K562 (cell line): ENCODE data around the gene MATR3. TPM values are rescaled to one million over a fixed set of nuclear protein-coding genes. Genes with fewer than 3 reads are reported as not detected.

Experiments
- ATAC-seq: fragments of 200-7000 bp; cut with Tn5 transposase; 3 replicates; pipeline ENCODE4 v1.9.1; 2020; ENCODE audit warnings: moderate library complexity
- BruUV-seq: library from RNA; stranded (reverse); fragments of 400-500 nt; replicated peaks from 2 replicates; lab custom pipeline; 2021; lab: Mats Ljungman, UMichigan
- CTCF ChIA-PET: fragments of 300-600 bp; formaldehyde crosslinking; extraction: SDS; loops from one replicate; lab custom pipeline; 2021; ENCODE audit warnings: low intra/inter-chr PET ratio; lab: Yijun Ruan, JAX
- POLR2A ChIA-PET: fragments of 300-600, 350-650 bp; sonication (Branson Sonifier 250); formaldehyde crosslinking; extraction: SDS; loops from one replicate; lab custom pipeline; 2021; ENCODE audit warnings: antibody characterized with exemption, inconsistent platforms; lab: Yijun Ruan, JAX
- DNase-seq, 4 experiments: peaks; one replicate each; pipeline versions ENCODE4 v3.0.0 to v3.0.0-alpha.2; 2011 to 2018; ENCODE audit warnings: low spot score in 3 of 4, mixed read lengths in 3 of 4; ENCODE audit errors: extremely low read depth in 1 of 4
- FAIRE-seq: peaks from 2 replicates; lab custom pipeline; 2011; peaks lifted over from hg19 to GRCh38; lab: Jason Lieb, UNC
- H2AFZ ChIP-seq: 2 replicates; pipeline ENCODE4 v1.6.0; 2011; ENCODE audit warnings: low read depth, low read length, control low read depth, inconsistent platforms
- H3K27ac ChIP-seq: fragments of 200-600 bp; 3 replicates; pipeline ENCODE4 v1.8.0; 2011; ENCODE audit warnings: low read depth, mild to moderate bottlenecking, control low read depth, inconsistent platforms, low read length, moderate library complexity, mixed read lengths; ENCODE audit errors: extremely low read depth
- H3K27me3 ChIP-seq, 2 experiments: fragments of 300-600 bp in 1 of 2; 2 replicates in 1 of 2; 3 replicates in 1 of 2; pipeline versions ENCODE4 v1.6.0 to v1.8.0; 2011; ENCODE audit warnings: inconsistent platforms in 2 of 2, low read length in 2 of 2, mild to moderate bottlenecking in 1 of 2, mixed read lengths in 1 of 2, moderate library complexity in 1 of 2; ENCODE audit not compliant: control insufficient read depth in 2 of 2, insufficient read depth in 2 of 2
- H3K36me3 ChIP-seq: fragments of 300-600 bp; 3 replicates; pipeline ENCODE4 v1.8.0; 2011; ENCODE audit warnings: mild to moderate bottlenecking, low read length, inconsistent platforms; ENCODE audit not compliant: control insufficient read depth, insufficient read depth
- H3K4me1 ChIP-seq, 2 experiments: fragments of 200-600 bp in 1 of 2; replicated peaks in 1 of 2; 2 replicates in 1 of 2; 3 replicates in 1 of 2; pipeline versions ENCODE4 v1.5.1 to v1.8.0; 2011; ENCODE audit warnings: inconsistent platforms in 2 of 2, low read length in 2 of 2, mild to moderate bottlenecking in 1 of 2, mixed read lengths in 1 of 2, moderate library complexity in 1 of 2; ENCODE audit not compliant: control insufficient read depth in 2 of 2, insufficient read depth in 2 of 2
- H3K4me2 ChIP-seq: 2 replicates; pipeline ENCODE4 v1.6.1; 2011; ENCODE audit warnings: low read length, control low read depth, inconsistent platforms, mixed read lengths; ENCODE audit not compliant: insufficient read depth
- H3K4me3 ChIP-seq: fragments of 200-600 bp; sonication (generic), shearing (Covaris generic); 2 replicates; pipeline ENCODE4 v1.5.1; 2016; ENCODE audit warnings: control low read depth, inconsistent platforms
- H3K79me2 ChIP-seq: fragments of 200-600 bp; 3 replicates; pipeline ENCODE4 v1.8.0; 2011; ENCODE audit warnings: low read length, inconsistent platforms; ENCODE audit not compliant: control insufficient read depth, insufficient read depth
- H3K9ac ChIP-seq, 2 experiments: 2 replicates each; pipeline versions ENCODE4 v1.6.0 to v1.6.1; 2011; ENCODE audit warnings: low read depth in 2 of 2, low read length in 2 of 2, control low read depth in 1 of 2, inconsistent platforms in 1 of 2, mild to moderate bottlenecking in 1 of 2, mixed read lengths in 1 of 2; ENCODE audit not compliant: insufficient read depth in 1 of 2
- H3K9me1 ChIP-seq: one replicate; pipeline ENCODE4 v1.6.0; 2011; ENCODE audit warnings: inconsistent platforms, mild to moderate bottlenecking, low read length, moderate library complexity; ENCODE audit not compliant: control insufficient read depth, insufficient read depth
- H3K9me3 ChIP-seq: replicated peaks from 2 replicates; pipeline ENCODE4 v1.5.1; 2011; ENCODE audit warnings: low read depth, low read length, inconsistent platforms; ENCODE audit not compliant: control insufficient read depth, insufficient read depth
- H4K20me1 ChIP-seq: replicated peaks from 2 replicates; pipeline ENCODE4 v1.6.1; 2011; ENCODE audit warnings: low read length, inconsistent platforms, mixed read lengths; ENCODE audit not compliant: control insufficient read depth, insufficient read depth
- WGBS: fragments of 100-300 bp; shearing (Covaris generic); methylation state at CpG from one replicate; pipeline ENCODE4 v1.1.6; 2016; ENCODE audit warnings: low coverage, mixed read lengths; ENCODE audit not compliant: insufficient coverage; ENCODE audit errors: missing lambda C conversion rate; 5-methylcytosine and 5-hydroxymethylcytosine counted together
- in situ Hi-C: fragments of 300-500 bp; cut with MboI; formaldehyde crosslinking; loops from 4 replicates; pipeline ENCODE4 v1.15.0; 2018; ENCODE audit warnings: inconsistent platforms, mixed read lengths
- intact Hi-C: fragments of 100-400 bp; cut with micrococcal nuclease; formaldehyde crosslinking; loops from 2 replicates; pipeline ENCODE4 v1.14.2; 2022
- polyA plus RNA-seq, 8 experiments: library from polyadenylated mRNA; depleted of rRNA in 4 of 8; stranded (reverse) in 5 of 8; unstranded in 3 of 8; fragments of >200 nt; fragmentation: Nextera tagmentation in 2 of 8; fragmentation: Illumina TruSeq in 1 of 8; extraction: Ambion mirVana in 2 of 8; extraction: Trizol in 1 of 8; gene quantifications; 2 replicates each; pipeline versions ENCODE4 v1.2.1 to v1.2.3, GENCODE V29; 2011 to 2014; ENCODE audit warnings: inconsistent platforms in 1 of 8, missing spikeins in 1 of 8
- total RNA-seq, 7 experiments: library from RNA; depleted of rRNA in 6 of 7; stranded (reverse); fragments of >200 nt in 6 of 7; fragmentation: Illumina TruSeq in 2 of 7; extraction: Trizol in 2 of 7; gene quantifications; 2 replicates each; pipeline versions ENCODE4 v1.2.1 to v1.2.3, GENCODE V29; 2011 to 2021; ENCODE audit warnings: low replicate concordance in 1 of 7
- TF ChIP-seq, protein P1 (sequence below): sonication (generic); formaldehyde crosslinking; IDR thresholded peaks from 2 replicates; pipeline ENCODE4 v1.8.0; 2023; ENCODE audit warnings: mild to moderate bottlenecking, missing genetic modification reagents
- TF ChIP-seq, protein P2 (sequence below): fragments of 450-650 bp; formaldehyde crosslinking; IDR thresholded peaks from 2 replicates; pipeline ENCODE4 v1.4.0; 2020; ENCODE audit warnings: mild to moderate bottlenecking, moderate library complexity
- TF ChIP-seq, protein P3 (sequence below), 2 experiments: fragments of 450-650 bp; conservative IDR thresholded peaks; 2 replicates each; pipeline ENCODE4 v1.6.1; 2017; ENCODE audit warnings: mild to moderate bottlenecking in 2 of 2, moderate library complexity in 2 of 2
- TF ChIP-seq, protein P4 (sequence below), 2 experiments: fragments of 450-650 bp in 1 of 2; sonication (generic) in 1 of 2; formaldehyde crosslinking in 1 of 2; IDR thresholded peaks; 2 replicates each; pipeline versions ENCODE4 v1.7.1 to v1.9.0; 2016 to 2022; ENCODE audit warnings: inconsistent platforms in 1 of 2, mild to moderate bottlenecking in 1 of 2, missing genetic modification reagents in 1 of 2

Gene MATR3
- total and polyA plus RNA-seq, 9 of the 15 experiments (the other 6 are each of a cell fraction or from before 2014, with no cell fraction given), result 150 to 425 (median 263) TPM

DNA sequence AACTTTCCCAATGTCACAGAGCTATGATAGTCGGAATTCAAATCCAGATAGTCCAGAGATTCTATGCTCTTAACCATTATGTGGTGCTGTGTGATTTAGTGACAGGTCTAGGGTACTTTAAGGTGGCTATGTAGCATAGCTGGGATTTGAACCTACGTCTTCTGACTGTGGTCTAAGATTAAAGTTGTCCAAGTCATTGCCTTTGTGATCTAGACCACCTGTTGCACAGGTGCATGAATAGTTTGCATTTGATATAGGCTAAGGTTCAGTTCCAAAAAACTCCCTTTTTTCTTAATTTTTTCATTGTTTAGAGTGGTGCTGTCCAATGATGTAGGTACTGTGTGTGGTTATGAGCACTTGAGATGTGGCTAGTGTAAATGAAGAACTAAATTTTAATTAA is 50.6 kb downstream of the MATR3 start:
- WGBS, result 31% methylated on average over 2 of the region's 2 CpGs
- no TSS peak for BruUV-seq
- H4K20me1 ChIP-seq, result peaks cover 26% of the 10 kb centered on the region
- H3K27me3 ChIP-seq, result no peaks in the 10 kb centered on the region
- H3K79me2 ChIP-seq, result peaks cover 75% of the 10 kb centered on the region
- no peaks in the 10 kb centered on the region for H3K9me1 ChIP-seq
- in situ Hi-C loops (no loop called here), intact Hi-C loops (loop anchor here (5.0 kb wide), 3 partner anchors 58 to 767 kb away; partner anchors contain the start of genes HSPA9 and SPATA24)
- H3K4me1 ChIP-seq, result peaks cover 18 to 19% of the 10 kb centered on the region in 2 experiments; a peak in 4 of 5 replicates
- POLR2A ChIA-PET, result interaction anchor here (0.6 to 1.5 kb wide), 4 partner anchors 9 to 578 kb away, joined by 3 to 4 read pairs (median 4); no protein-coding TSS in a partner anchor
- peaks cover 23% of the 10 kb centered on the region for H3K36me3 ChIP-seq
- DNase-seq (no peak), ATAC-seq (no peak), FAIRE-seq (no peak)
- H3K9me3 ChIP-seq, result no peaks in the 10 kb centered on the region
- H3K4me3 ChIP-seq, result peak overlapping the region; percentile 86; the same call in 1 of the 2 replicates
- H2AFZ ChIP-seq, result no peak overlapping the region
- no peak overlapping the region for H3K27ac ChIP-seq
- peak overlapping the region; percentile 91 for H3K4me2 ChIP-seq
- H3K9ac ChIP-seq, result peak overlapping the region in 1 of 2 experiments; percentile 57; a peak in 1 of 4 replicates
- CTCF ChIA-PET, result no interaction called here
- TF ChIP-seq, protein P1, sequence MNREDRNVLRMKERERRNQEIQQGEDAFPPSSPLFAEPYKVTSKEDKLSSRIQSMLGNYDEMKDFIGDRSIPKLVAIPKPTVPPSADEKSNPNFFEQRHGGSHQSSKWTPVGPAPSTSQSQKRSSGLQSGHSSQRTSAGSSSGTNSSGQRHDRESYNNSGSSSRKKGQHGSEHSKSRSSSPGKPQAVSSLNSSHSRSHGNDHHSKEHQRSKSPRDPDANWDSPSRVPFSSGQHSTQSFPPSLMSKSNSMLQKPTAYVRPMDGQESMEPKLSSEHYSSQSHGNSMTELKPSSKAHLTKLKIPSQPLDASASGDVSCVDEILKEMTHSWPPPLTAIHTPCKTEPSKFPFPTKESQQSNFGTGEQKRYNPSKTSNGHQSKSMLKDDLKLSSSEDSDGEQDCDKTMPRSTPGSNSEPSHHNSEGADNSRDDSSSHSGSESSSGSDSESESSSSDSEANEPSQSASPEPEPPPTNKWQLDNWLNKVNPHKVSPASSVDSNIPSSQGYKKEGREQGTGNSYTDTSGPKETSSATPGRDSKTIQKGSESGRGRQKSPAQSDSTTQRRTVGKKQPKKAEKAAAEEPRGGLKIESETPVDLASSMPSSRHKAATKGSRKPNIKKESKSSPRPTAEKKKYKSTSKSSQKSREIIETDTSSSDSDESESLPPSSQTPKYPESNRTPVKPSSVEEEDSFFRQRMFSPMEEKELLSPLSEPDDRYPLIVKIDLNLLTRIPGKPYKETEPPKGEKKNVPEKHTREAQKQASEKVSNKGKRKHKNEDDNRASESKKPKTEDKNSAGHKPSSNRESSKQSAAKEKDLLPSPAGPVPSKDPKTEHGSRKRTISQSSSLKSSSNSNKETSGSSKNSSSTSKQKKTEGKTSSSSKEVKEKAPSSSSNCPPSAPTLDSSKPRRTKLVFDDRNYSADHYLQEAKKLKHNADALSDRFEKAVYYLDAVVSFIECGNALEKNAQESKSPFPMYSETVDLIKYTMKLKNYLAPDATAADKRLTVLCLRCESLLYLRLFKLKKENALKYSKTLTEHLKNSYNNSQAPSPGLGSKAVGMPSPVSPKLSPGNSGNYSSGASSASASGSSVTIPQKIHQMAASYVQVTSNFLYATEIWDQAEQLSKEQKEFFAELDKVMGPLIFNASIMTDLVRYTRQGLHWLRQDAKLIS (CRISPR knock-in tag), result no peak
- TF ChIP-seq, protein P2, sequence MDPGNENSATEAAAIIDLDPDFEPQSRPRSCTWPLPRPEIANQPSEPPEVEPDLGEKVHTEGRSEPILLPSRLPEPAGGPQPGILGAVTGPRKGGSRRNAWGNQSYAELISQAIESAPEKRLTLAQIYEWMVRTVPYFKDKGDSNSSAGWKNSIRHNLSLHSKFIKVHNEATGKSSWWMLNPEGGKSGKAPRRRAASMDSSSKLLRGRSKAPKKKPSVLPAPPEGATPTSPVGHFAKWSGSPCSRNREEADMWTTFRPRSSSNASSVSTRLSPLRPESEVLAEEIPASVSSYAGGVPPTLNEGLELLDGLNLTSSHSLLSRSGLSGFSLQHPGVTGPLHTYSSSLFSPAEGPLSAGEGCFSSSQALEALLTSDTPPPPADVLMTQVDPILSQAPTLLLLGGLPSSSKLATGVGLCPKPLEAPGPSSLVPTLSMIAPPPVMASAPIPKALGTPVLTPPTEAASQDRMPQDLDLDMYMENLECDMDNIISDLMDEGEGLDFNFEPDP (CRISPR knock-in tag), result no peak
- TF ChIP-seq, protein P3, sequence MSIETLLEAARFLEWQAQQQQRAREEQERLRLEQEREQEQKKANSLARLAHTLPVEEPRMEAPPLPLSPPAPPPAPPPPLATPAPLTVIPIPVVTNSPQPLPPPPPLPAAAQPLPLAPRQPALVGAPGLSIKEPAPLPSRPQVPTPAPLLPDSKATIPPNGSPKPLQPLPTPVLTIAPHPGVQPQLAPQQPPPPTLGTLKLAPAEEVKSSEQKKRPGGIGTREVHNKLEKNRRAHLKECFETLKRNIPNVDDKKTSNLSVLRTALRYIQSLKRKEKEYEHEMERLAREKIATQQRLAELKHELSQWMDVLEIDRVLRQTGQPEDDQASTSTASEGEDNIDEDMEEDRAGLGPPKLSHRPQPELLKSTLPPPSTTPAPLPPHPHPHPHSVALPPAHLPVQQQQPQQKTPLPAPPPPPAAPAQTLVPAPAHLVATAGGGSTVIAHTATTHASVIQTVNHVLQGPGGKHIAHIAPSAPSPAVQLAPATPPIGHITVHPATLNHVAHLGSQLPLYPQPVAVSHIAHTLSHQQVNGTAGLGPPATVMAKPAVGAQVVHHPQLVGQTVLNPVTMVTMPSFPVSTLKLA (conservative IDR thresholded peaks at IDR 0.05), result no peak
- TF ChIP-seq, protein P4, sequence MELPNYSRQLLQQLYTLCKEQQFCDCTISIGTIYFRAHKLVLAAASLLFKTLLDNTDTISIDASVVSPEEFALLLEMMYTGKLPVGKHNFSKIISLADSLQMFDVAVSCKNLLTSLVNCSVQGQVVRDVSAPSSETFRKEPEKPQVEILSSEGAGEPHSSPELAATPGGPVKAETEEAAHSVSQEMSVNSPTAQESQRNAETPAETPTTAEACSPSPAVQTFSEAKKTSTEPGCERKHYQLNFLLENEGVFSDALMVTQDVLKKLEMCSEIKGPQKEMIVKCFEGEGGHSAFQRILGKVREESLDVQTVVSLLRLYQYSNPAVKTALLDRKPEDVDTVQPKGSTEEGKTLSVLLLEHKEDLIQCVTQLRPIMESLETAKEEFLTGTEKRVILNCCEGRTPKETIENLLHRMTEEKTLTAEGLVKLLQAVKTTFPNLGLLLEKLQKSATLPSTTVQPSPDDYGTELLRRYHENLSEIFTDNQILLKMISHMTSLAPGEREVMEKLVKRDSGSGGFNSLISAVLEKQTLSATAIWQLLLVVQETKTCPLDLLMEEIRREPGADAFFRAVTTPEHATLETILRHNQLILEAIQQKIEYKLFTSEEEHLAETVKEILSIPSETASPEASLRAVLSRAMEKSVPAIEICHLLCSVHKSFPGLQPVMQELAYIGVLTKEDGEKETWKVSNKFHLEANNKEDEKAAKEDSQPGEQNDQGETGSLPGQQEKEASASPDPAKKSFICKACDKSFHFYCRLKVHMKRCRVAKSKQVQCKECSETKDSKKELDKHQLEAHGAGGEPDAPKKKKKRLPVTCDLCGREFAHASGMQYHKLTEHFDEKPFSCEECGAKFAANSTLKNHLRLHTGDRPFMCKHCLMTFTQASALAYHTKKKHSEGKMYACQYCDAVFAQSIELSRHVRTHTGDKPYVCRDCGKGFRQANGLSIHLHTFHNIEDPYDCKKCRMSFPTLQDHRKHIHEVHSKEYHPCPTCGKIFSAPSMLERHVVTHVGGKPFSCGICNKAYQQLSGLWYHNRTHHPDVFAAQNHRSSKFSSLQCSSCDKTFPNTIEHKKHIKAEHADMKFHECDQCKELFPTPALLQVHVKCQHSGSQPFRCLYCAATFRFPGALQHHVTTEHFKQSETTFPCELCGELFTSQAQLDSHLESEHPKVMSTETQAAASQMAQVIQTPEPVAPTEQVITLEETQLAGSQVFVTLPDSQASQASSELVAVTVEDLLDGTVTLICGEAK (IDR thresholded peaks at IDR 0.05), result no peak
- TF ChIP-seq, protein P4 (CRISPR knock-in tag; IDR thresholded peaks at IDR 0.05), result no peak
